Left ventricle myocardium superior (tissue), 1 donor: Measurements from ENCODE around the gene CITED2. TPM values are rescaled to one million over a fixed set of nuclear protein-coding genes. Genes with fewer than 3 reads are reported as not detected.
"Not testable (repeated sequence)": the region's sequence is repeated elsewhere in the genome, so short reads cannot be mapped to it uniquely, and the experiment has no call there.

ENCODE experiments used
- ATAC-seq: fragments of 200-7000 bp; cut with Tn5 transposase; one replicate; pipeline ENCODE4 v1.9.1; 2020; ENCODE audit warnings: mild to moderate bottlenecking, moderate library complexity
- DNase-seq: peaks from one replicate; pipeline ENCODE4 v3.0.0-alpha.2; 2020
- intact Hi-C: fragments of 100-400 bp; cut with micrococcal nuclease; formaldehyde crosslinking; loops from one replicate; pipeline ENCODE4 v1.11.0; 2022
- total RNA-seq: library from RNA; stranded (reverse); fragmentation: NEBNext Ultra II Directional; extraction: Animal tissue kit (Norgen Biotek cat#: 25700); gene quantifications from one replicate; pipeline ENCODE4 v1.2.1, GENCODE V29; 2021
- donor health status: DM: no; HTN: yes; CAD: no; lungs with severe emphysema.

The CITED2 gene
- total RNA-seq, 1 donor from 2014 or later = 172 TPM

DNA sequence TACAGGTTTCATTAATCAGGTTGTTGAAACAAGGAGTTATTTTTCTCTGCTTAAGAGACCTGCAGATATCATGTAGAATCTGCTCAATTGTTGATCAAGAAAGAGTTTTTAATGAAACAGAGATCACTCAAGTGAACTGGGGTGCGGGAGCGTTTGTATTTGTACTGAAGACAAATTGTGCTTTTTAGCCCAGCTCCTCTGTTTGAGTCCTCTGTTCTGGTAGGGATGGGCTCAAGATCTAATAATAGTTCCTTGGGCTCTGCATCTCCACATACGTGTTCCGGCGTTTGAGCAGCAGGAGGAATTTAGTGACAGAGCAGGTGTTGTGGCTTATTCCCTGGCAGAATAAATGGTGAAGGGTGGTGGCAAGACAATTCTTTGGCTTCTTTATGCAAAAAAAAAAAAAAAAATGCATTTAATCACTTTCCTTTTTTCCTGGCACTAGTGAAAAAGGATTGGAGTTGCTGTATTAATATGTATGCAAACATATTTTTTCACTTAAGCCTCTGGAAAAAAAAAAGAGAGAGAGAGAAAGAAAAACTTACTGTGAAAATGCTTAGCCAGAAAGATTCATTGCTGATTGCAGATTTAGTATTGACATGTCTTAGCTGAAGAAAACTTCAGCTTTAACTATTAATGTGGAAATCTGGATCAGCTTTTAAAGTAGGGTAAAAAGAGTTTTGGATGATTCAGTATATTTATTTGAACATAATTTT lies 4.0 kb downstream of the CITED2 start:
- intact Hi-C loops = loop anchor here (5.0 to 10.0 kb wide), 3 partner anchors 514 to 1077 kb away; no protein-coding TSS in a partner anchor
- no peak for ATAC-seq
- no peak for DNase-seq

DNA sequence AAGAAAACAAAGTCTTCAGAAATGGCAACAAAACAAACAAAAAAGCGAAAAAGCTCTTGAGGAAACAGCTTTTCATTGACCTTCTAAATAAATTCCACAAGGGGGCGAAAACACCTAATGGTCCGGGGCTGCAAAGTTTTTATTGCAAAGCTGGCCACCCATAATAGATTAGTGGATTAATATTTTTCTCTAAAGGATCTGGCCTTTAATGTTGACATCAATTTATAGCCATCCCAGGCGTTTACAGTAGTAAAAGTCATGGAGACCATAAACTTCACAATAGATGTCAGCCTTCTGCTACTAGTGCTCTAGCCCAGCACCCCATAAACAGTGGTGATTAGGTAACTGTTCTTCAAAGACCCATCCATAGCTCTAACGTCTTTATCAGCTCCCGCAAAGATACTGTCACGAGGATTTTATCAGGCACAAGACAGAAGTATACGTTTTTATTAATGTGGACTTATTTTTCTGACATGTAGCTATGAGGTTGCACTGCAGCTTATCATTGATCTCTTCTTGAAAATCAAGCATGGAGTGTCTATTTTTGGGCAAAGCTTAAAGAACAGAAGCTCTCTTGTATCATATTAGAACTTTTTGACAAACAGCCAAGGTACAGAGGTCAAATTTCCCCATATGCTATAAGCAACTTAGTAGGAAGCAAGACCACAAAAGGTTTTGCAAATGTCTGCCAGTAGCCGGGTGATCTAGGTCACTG lies 4.7 kb downstream of the CITED2 start:
- intact Hi-C loops = loop anchor here (5.0 to 10.0 kb wide), 3 partner anchors 515 to 1078 kb away; no protein-coding TSS in a partner anchor
- ATAC-seq (no peak), DNase-seq (no peak)

DNA sequence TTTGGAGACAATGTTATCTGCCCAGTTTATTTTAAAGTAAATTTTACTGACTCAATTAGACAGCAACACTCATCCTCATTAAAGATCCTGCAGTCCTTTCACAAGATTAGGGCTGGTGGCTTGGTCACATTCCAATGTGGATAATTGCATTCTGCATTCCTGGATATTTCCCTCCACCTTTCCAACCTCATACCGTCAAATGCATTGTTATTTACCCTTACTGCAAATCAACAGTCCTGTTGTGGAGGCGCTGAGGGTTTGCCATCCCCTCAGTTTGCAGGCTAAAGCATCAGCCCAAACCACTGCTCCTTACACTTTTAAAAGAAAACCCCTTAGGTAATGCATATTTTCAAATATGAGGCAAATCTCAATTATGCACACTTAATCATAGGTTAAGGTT lies 5.4 kb downstream of the CITED2 start:
- no peak for DNase-seq
- ATAC-seq = no peak
- intact Hi-C loops = no loop called here

DNA sequence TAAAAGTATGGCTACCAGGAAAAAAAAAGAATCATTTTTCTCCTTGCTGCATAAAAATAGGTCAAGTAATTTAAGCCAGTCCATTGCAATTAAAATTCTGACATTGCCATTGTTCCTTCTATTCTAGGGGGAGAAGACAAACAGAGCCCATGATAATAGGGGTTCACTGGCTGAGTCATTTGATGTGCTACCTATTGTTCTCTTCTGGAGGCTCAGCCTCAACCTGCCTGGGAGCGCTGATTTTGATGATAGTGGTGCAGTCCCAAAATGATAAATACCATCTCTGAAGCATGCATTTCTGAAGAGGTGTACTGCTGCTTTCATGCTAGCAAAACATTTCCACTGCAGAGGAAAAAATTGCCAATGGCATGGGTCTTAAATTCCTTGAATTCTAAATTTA lies 5.8 kb downstream of the CITED2 start:
- no peak for DNase-seq
- intact Hi-C loops = no loop called here
- ATAC-seq = no peak

DNA sequence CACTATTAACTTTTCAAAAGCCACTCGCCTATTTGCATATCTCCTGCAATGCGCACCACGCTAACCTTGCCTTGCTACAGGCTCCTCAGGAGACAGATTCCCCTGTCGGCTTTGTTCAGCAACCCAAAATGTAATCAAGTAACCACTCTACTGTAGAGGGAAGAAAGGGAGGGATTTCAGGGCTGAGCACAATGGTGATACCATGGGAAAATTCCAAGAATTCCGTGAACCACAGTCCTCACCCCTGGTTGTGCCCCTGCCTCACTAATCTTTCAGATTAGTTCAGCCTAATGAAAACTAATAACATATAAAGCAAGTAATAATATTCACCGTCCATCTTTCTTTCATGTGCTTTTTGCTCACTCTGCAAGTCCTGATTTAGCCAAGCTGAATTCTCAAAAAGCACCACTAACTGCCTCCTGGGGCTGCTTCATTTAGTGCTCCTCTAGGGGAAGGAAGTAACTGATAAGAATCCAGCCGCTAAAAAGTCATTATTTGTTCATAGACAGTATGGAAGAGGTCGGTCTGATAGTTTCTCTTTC lies 6.6 kb downstream of the CITED2 start:
- ATAC-seq (no peak), DNase-seq (no peak)
- intact Hi-C loops = no loop called here

DNA sequence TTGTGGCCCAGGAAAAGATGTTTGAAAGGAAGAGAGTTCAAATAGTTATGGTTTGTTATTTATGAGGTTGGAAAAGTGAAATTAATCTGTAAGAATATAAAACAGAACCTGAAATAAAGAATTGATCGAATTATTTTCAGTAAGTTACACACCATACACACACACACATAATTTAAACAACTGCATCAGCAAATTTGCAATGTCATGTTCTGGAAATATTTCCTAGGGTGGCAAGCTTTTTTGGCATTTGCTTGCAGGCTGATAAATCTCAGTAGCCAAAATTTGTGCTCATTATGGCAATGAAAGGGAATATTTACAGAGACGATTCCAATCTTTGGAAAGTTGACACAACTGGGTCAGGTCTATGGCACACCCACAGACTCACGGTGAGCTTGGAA lies 9.5 kb downstream of the CITED2 start:
- ATAC-seq = no peak
- no peak for DNase-seq
- intact Hi-C loops = loop anchor here (2.0 kb wide), 1 partner anchor 146 kb away; no protein-coding TSS in a partner anchor

DNA sequence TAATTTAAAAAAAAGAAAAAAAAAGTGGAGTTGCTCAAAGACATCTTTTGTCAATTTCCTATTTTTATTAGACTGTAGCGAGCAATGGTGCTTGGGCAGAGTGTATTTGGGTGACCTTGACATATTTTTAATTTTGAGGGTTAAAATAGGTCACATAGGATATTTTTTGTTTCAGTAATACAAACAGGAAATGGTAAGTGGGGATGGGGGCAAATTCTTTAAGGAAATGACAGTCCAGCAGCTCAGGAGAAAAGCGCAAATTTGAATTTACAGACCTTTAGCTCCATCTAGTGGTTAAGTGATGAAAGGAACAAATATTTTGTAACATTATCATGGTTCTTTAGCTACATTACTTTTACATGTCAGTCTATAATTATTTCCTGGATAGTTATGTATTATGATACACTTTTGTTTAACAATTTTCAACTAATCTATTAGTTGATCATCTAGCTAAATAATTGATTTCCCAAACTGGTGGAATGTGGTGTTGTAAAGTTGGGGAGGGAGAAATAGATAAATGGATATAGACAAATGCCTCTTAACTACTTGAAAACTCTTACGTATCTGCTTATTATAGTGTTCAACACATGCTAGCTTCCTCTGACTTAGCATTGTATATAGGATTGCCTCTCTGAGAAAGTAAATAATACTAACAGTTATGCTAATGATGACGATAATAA lies 10.0 kb downstream of the CITED2 start:
- ATAC-seq (peak; percentile 40), DNase-seq (no peak)
- intact Hi-C loops = loop anchor here (2.0 kb wide), 1 partner anchor 146 kb away; no protein-coding TSS in a partner anchor

DNA sequence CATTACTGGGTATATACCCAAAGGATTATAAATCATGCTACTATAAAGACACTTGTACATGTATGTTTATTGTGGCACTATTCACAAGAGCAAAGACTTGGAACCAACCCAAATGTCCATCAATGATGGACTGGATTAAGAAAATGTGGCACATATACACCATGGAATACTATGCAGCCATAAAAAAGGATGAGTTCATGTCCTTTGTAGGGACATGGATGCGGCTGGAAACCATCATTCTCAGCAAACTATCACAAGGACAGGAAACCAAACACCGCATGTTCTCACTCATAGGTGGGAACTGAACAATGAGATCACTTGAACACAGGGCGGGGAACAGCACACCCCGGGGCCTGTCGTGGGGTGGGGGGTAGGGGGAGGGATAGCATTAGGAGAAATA lies 10.7 kb downstream of the CITED2 start:
- DNase-seq, ATAC-seq: not testable (repeated sequence)
- intact Hi-C loops = loop anchor here (2.0 kb wide), 1 partner anchor 145 kb away; no protein-coding TSS in a partner anchor

DNA sequence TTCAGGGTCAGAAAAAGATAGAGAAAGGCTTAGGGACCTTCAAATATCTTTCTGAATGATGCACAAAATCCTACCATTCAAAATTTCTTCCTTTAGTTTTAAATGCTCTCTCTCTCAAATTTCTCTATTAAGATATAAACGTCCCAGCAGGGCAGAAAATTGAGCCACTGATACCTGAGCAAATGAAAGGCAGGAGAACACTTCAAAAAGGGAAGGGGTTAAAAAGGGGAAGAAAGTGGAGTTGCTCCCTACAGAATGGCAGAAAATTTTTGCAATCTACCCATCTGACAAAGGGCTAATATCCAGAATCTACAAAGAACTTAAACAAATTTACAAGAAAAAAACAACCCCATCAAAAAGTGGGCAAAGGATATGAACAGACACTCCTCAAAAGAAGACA lies 11.3 kb downstream of the CITED2 start:
- intact Hi-C loops, ATAC-seq, DNase-seq: not testable (repeated sequence)

DNA sequence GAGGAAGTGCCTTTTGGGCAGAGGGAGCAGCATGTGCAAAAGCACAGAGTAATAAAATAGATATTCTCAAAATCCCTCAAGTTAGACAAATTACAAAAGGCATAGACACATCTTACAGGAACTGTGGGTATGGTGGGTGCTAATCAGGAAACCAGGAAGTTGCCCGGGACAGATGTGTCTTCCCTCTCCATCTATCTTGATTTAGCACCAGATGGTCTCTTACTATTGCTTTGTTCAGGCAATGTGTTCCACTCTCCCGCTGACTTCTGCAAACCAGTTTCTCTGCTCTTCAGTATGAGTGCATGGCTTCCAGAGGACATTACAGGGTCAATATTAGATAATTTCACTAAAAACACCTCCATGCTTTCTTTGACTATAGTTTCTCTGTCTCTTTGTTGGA lies 13.2 kb downstream of the CITED2 start:
- no peak for ATAC-seq
- no peak for DNase-seq
- intact Hi-C loops = no loop called here

DNA sequence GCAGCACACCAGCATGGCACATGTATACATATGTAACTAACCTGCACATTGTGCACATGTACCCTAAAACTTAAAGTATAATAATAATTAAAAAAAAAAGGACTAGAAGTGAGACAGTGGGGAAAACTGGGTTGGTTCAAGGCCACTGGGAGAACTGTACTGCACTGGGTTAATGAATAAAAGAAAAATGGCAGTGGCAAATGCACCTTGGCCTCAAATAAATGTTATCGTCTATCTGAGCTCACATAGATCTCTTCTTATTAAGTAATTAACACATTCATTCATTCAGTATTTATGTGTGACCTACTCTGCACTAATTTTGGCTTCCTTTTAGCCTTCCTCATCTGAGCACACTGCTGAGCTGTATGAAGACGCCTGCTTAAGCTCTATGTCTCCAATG lies 17.5 kb downstream of the CITED2 start:
- intact Hi-C loops = loop anchor here (10.0 kb wide), 1 partner anchor 232 kb away; no protein-coding TSS in a partner anchor
- ATAC-seq = no peak
- DNase-seq = no peak

DNA sequence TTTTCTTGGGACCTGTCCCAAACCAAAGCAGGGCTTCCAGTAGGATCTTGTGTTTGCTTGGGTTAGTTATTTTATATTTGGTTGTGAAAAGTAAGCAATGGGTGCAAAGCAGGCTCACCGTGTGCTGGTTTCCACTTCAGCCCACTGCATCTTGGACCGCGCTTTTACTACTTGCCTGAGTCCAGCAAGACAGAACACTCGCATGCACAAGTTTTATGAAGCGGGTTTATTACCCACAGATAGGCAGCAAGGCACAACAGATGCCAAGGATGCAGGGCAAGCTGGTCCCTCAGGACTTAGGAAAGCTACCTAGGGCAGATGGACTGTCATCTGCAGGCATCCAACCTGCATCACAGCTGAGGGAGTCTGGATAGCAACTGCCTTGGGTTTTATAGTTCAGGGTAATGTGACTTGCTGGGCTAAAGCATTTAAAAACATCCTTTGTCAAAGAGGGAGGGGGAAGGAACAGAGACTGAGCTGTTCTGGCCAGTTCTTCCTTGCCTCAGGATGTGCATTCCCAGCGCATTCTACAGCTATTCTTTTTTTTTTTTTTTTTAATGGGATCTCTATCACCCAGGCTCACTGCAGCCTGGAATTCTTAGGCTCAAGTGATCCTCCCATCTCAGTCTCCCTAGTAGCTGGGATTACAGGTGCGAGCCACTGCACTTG lies 18.5 kb downstream of the CITED2 start:
- no peak for ATAC-seq
- DNase-seq = no peak
- intact Hi-C loops = loop anchor here (10.0 kb wide), 1 partner anchor 231 kb away; no protein-coding TSS in a partner anchor

DNA sequence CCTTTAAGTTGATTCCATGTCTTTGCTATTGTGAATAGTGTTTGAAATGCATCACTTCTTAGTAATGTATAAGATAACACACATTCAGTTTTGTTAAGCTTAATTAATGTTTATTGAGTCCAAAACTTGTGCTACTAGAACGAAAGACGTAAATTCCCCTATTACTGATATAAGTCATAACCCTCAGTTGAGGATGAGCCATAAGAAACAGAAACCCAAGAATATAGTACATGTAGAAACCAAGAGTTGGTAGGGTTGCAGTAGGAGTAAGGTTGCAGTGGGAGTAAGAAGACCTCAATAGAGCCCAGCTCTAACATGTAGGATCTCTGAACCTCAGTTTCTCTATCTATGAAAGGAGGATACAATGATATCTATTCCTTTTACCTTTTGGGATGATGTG lies 19.3 kb downstream of the CITED2 start:
- intact Hi-C loops = loop anchor here (10.0 kb wide), 1 partner anchor 230 kb away; no protein-coding TSS in a partner anchor

DNA sequence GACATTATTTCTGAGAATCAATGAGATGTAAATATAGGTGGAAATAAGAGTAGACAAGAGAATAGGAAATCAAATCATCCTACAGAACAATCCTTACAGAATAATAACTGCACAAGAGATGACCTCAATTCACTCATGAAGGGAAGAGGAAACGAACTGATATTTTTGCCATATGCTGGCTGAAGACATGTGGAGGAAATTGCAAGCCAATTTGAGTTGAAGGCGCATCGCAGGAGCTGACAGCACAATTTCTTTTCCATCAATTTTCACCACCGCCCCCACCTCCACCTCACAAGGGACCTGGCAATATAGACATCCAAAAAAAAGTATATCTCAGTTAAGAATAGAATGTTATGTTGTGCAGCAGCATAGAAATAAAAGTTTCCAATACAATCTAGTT lies 20.3 kb downstream of the CITED2 start:
- DNase-seq (no peak), ATAC-seq (no peak)
- intact Hi-C loops = loop anchor here (10.0 kb wide), 1 partner anchor 229 kb away; no protein-coding TSS in a partner anchor

More for the DNA sequence above, 19.3 kb downstream of the CITED2 start:
- no peak for ATAC-seq
- DNase-seq = no peak

DNA sequence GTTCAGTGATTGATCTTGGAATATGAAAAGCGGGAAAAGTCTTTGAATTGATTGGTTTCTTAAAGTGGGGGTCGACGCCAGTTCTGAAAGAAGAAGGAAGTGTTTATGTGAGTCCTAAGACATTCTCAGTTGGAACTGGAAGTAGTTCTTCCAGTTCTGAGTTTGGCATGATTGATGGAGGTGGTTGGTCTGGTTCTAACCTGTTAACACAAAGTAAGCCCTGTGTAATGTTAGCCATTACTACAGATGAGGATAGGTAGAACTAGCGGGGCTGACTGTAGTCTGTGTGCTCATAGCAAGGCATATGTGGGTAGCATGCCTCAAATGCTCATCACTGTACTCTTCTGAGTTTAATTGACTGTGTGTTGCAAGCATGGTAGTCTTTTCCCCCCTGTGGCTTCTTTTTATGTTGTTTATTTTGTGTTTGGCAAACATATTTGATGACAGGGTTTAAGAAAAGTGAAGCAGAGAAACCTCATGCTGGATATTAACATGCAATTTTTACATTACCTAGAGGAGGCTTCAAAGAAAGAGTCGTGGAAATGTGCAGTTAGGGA lies 24.9 kb downstream of the CITED2 start:
- intact Hi-C loops = loop anchor here (10.0 kb wide), 1 partner anchor 225 kb away; no protein-coding TSS in a partner anchor
- ATAC-seq = no peak
- DNase-seq = no peak

DNA sequence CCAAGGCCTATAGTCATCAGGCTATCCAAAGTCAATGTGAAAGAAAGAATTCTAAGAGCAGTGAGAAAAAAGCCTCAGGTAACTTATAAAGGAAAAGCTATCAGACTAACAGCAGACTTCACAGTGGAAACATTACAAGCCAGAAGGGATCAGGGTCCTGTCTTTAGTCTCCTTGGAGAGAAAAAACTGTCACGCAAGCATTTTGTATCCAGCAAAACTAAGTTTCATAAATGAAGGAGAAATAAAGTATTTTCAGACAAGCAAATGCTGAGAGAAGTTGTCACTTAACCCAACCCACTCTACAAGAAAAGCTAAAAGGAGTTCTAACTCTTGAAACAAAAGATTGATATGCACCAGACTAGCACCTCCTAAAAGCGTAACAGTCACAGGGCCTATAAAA lies 28.1 kb downstream of the CITED2 start:
- no peak for ATAC-seq
- no peak for DNase-seq
- intact Hi-C loops = no loop called here

DNA sequence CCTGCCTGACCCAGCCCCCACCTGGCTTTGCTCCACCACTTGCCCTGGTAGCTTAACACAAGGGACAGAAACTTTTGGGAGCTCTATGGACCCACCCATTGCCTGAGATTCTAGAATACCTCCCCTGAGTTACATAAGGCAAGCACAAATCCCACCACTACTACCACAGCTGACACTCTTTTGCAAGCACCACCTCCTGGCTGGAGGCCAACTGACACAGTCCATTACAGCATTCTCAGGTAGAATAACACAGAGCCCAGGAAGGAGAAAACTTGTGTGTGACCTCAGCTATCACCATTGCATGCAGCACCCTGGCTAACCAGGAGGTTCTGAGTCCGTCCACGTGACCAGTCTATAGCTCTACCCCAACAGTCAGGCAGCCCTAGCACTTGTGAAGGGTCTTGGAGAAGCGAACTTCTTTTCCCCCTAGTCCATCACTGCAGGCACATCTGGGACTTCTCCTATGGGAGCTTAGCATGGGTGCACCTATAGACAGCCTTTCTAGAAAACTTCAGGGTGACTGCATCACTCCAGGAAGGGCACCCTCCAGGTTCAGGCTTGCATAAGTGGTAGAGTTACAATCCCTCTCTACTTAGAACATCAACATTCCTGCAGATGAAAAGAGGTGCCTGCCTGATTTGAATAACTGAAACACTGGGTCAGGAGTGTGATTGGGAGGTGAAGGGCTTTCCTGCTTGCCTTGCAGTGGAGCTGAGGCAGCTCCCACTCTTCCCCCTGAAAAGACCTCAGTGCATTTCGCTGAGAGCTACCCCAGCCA lies 30.1 kb downstream of the CITED2 start:
- no peak for DNase-seq
- intact Hi-C loops = no loop called here
- no peak for ATAC-seq
